Neuronal stem cell (in vitro differentiated cells): ENCODE measurements around the gene DNLZ.

Experiments
- DNase-seq: peaks from one replicate; pipeline ENCODE4 v3.0.0-alpha.2; 2013; ENCODE audit warnings: low spot score
- H2AFZ ChIP-seq: one replicate; pipeline ENCODE4 v1.6.1; 2013; ENCODE audit warnings: mild to moderate bottlenecking, low read length, inconsistent platforms
- H2AK5ac ChIP-seq: 2 replicates; pipeline ENCODE4 v1.6.1; 2013; ENCODE audit warnings: low read depth, mild to moderate bottlenecking, inconsistent platforms, low read length, moderate library complexity, mixed read lengths
- H2BK120ac ChIP-seq: 2 replicates; pipeline ENCODE4 v1.6.1; 2013; ENCODE audit warnings: low read depth, mild to moderate bottlenecking, inconsistent platforms, low read length, moderate library complexity, mixed read lengths
- H2BK12ac ChIP-seq: one replicate; pipeline ENCODE4 v1.6.1; 2013; ENCODE audit warnings: low read length, inconsistent platforms
- H2BK15ac ChIP-seq: 2 replicates; pipeline ENCODE4 v1.6.1; 2013; ENCODE audit warnings: mild to moderate bottlenecking, low read length, inconsistent platforms, mixed read lengths
- H2BK5ac ChIP-seq: one replicate; pipeline ENCODE4 v1.6.1; 2013; ENCODE audit warnings: inconsistent platforms, mild to moderate bottlenecking, low read length, moderate library complexity
- H3K14ac ChIP-seq: one replicate; pipeline ENCODE4 v1.6.1; 2013; ENCODE audit warnings: low read length, inconsistent platforms
- H3K18ac ChIP-seq: 2 replicates; pipeline ENCODE4 v1.6.1; 2013; ENCODE audit warnings: low read length, inconsistent platforms
- H3K23ac ChIP-seq: 2 replicates; pipeline ENCODE4 v1.6.1; 2013; ENCODE audit warnings: low read depth, mild to moderate bottlenecking, mixed read lengths, low read length, inconsistent platforms; ENCODE audit not compliant: poor library complexity
- H3K27ac ChIP-seq: replicated peaks from 3 replicates; pipeline ENCODE4 v1.5.1; 2013; ENCODE audit warnings: low read length, inconsistent platforms
- H3K27me3 ChIP-seq, 3 experiments: 2 replicates each; pipeline ENCODE4 v1.6.1; 2013; ENCODE audit warnings: low read length in 3 of 3, mild to moderate bottlenecking in 2 of 3, inconsistent platforms in 1 of 3, low read depth in 1 of 3, mixed read lengths in 1 of 3, moderate library complexity in 1 of 3; ENCODE audit not compliant: control insufficient read depth in 3 of 3, insufficient read depth in 3 of 3
- H3K36me3 ChIP-seq, 2 donors: replicated peaks in 1 of 2; 2 replicates each; pipeline ENCODE4 v1.6.1; 2013; ENCODE audit warnings: low read length in 2 of 2; ENCODE audit not compliant: control insufficient read depth in 2 of 2, insufficient read depth in 2 of 2
- H3K4ac ChIP-seq: 2 replicates; pipeline ENCODE4 v1.6.1; 2013; ENCODE audit warnings: inconsistent platforms, mild to moderate bottlenecking, low read length, moderate library complexity
- H3K4me1 ChIP-seq, 2 donors: 1 replicate in 1 of 2; 2 replicates in 1 of 2; pipeline ENCODE4 v1.6.1; 2013; ENCODE audit warnings: low read length in 2 of 2, low read depth in 1 of 2; ENCODE audit not compliant: control insufficient read depth in 2 of 2, insufficient read depth in 1 of 2
- H3K4me2 ChIP-seq: one replicate; pipeline ENCODE4 v1.6.1; 2013; ENCODE audit warnings: mild to moderate bottlenecking, low read length, inconsistent platforms; ENCODE audit not compliant: insufficient read depth, poor library complexity, severe bottlenecking
- H3K4me3 ChIP-seq, 2 donors: 2 replicates each; pipeline ENCODE4 v1.5.1; 2013; ENCODE audit warnings: low read length in 2 of 2, mild to moderate bottlenecking in 2 of 2, inconsistent platforms in 1 of 2, moderate library complexity in 1 of 2
- H3K79me1 ChIP-seq: one replicate; pipeline ENCODE4 v1.6.1; 2013; ENCODE audit warnings: low read depth, mild to moderate bottlenecking, inconsistent platforms, low read length, moderate library complexity
- H3K9ac ChIP-seq: one replicate; pipeline ENCODE4 v1.6.1; 2013; ENCODE audit warnings: mild to moderate bottlenecking, low read depth, low read length, inconsistent platforms; ENCODE audit not compliant: poor library complexity
- H3K9me3 ChIP-seq, 2 donors: replicated peaks in 1 of 2; 2 replicates each; pipeline versions ENCODE3 to v1.6.1; 2013; ENCODE audit warnings: low read length in 2 of 2, mild to moderate bottlenecking in 2 of 2, inconsistent platforms in 1 of 2, low read depth in 1 of 2, mixed read lengths in 1 of 2, moderate library complexity in 1 of 2; ENCODE audit not compliant: control insufficient read depth in 2 of 2, insufficient read depth in 1 of 2
- H4K8ac ChIP-seq: one replicate; pipeline ENCODE4 v1.6.1; 2013; ENCODE audit warnings: low read depth, mild to moderate bottlenecking, inconsistent platforms, low read length, moderate library complexity
- H4K91ac ChIP-seq: one replicate; pipeline ENCODE4 v1.6.1; 2013; ENCODE audit warnings: low read length, low read depth, mild to moderate bottlenecking, inconsistent platforms; ENCODE audit not compliant: poor library complexity
- WGBS, 2 donors: extraction: QIAGEN DNeasy Blood & Tissue Kit; methylation state at CpG; one replicate each; pipeline ENCODE4 v1.1.7; 2013; ENCODE audit warnings: missing lambda C conversion rate in 2 of 2, mixed read lengths in 1 of 2; ENCODE audit not compliant: insufficient read length in 2 of 2, insufficient replicate concordance in 1 of 2; ENCODE audit errors: extremely low coverage in 2 of 2; 5-methylcytosine and 5-hydroxymethylcytosine counted together

DNLZ gene

GRCh38 chr9:136380381-136380780, 16.8 kb upstream of the DNLZ start:
- no peak for DNase-seq
- H3K4me2 ChIP-seq, result no peak overlapping the region
- H3K4ac ChIP-seq, result no peak overlapping the region
- H4K91ac ChIP-seq, result no peak overlapping the region
- no peak overlapping the region for H3K4me3 ChIP-seq
- no peak overlapping the region for H3K18ac ChIP-seq
- H2AK5ac ChIP-seq, result no peak overlapping the region
- no peak overlapping the region for H2AFZ ChIP-seq
- H3K9me3 ChIP-seq, result no peaks in the 10 kb centered on the region
- WGBS, 2 donors, result no CpG with 5 or more reads among the region's 17 CpGs
- H3K27me3 ChIP-seq, result no peaks in the 10 kb centered on the region
- peaks cover 46 to 91% of the 10 kb centered on the region in 2 donors for H3K36me3 ChIP-seq
- H3K23ac ChIP-seq, result no peak overlapping the region
- H3K27ac ChIP-seq, result no peak overlapping the region
- no peaks in the 10 kb centered on the region for H3K4me1 ChIP-seq
- H2BK120ac ChIP-seq, result no peak overlapping the region
- no peak overlapping the region for H4K8ac ChIP-seq
- H3K9ac ChIP-seq, result no peak overlapping the region
- H3K79me1 ChIP-seq, result no peaks in the 10 kb centered on the region
- H3K14ac ChIP-seq, result no peak overlapping the region
- no peak overlapping the region for H2BK5ac ChIP-seq
- H2BK15ac ChIP-seq, result no peak overlapping the region
- H2BK12ac ChIP-seq, result no peak overlapping the region

GRCh38 chr9:136379891-136380290, 16.3 kb upstream of the DNLZ start:
- H3K9ac ChIP-seq, result no peak overlapping the region
- no peak overlapping the region for H3K4me2 ChIP-seq
- no peak overlapping the region for H2AFZ ChIP-seq
- no peaks in the 10 kb centered on the region for H3K9me3 ChIP-seq
- no peak overlapping the region for H3K18ac ChIP-seq
- H3K79me1 ChIP-seq, result no peaks in the 10 kb centered on the region
- no peak overlapping the region for H2BK5ac ChIP-seq
- no peak overlapping the region for H3K23ac ChIP-seq
- DNase-seq, result no peak
- H2AK5ac ChIP-seq, result no peak overlapping the region
- no peak overlapping the region for H2BK12ac ChIP-seq
- H2BK15ac ChIP-seq, result no peak overlapping the region
- H2BK120ac ChIP-seq, result no peak overlapping the region
- no peak overlapping the region for H4K8ac ChIP-seq
- H3K4me3 ChIP-seq, result no peak overlapping the region
- no peaks in the 10 kb centered on the region for H3K27me3 ChIP-seq
- H3K27ac ChIP-seq, result no peak overlapping the region
- H4K91ac ChIP-seq, result no peak overlapping the region
- H3K4ac ChIP-seq, result no peak overlapping the region
- peaks cover 43 to 90% of the 10 kb centered on the region in 2 donors for H3K36me3 ChIP-seq
- no peaks in the 10 kb centered on the region for H3K4me1 ChIP-seq
- no peak overlapping the region for H3K14ac ChIP-seq
- WGBS, 2 donors, result no CpG with 5 or more reads among the region's 11 CpGs

DNA sequence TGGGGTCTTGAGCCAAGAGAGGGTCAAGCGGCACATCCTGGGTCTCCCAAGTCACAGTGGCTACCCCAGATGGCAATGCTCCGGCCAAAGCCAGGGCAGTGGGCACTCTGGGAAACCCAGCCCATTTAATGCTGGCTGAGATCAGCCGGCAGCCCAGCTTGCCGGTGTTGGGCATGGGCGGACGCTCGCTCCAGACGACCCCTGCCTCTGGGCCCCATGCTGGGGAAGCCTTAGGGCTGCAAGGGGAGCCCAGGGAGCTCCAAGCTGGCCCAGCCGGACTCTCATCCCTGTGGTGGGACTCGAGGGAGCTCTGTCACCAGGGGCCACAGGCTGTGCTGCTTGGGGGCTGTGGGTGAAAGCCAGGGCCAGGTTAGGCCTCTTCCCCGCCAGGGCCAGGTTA, 15.9 kb upstream of the DNLZ start:
- DNase-seq, result no peak
- Histone ChIP-seq H3K27ac (no peak overlapping the region), H2BK120ac (no peak overlapping the region), H3K14ac (no peak overlapping the region), H2AK5ac (no peak overlapping the region), H3K4ac (no peak overlapping the region), H3K23ac (no peak overlapping the region), H2AFZ (no peak overlapping the region), H4K91ac (no peak overlapping the region), H2BK12ac (no peak overlapping the region), H3K18ac (no peak overlapping the region), H3K9me3 (no peaks in the 10 kb centered on the region), H4K8ac (no peak overlapping the region), H3K79me1 (no peaks in the 10 kb centered on the region), H3K36me3 (peaks cover 43 to 85% of the 10 kb centered on the region in 2 donors), H3K27me3 (no peaks in the 10 kb centered on the region), H3K9ac (no peak overlapping the region), H3K4me2 (no peak overlapping the region), H3K4me3 (no peak overlapping the region), H3K4me1 (no peaks in the 10 kb centered on the region), H2BK15ac (no peak overlapping the region), H2BK5ac (no peak overlapping the region)
- WGBS, 2 donors, result no CpG with 5 or more reads among the region's 11 CpGs

GRCh38 chr9:136379003-136379287, 15.4 kb upstream of the DNLZ start:
- no peak overlapping the region for H3K23ac ChIP-seq
- H4K8ac ChIP-seq, result no peak overlapping the region
- no peak overlapping the region for H3K9ac ChIP-seq
- H2BK5ac ChIP-seq, result no peak overlapping the region
- no peak overlapping the region for H2AFZ ChIP-seq
- H3K4me2 ChIP-seq, result no peak overlapping the region
- WGBS, 2 donors, result no CpG with 5 or more reads among the region's 18 CpGs
- H2BK12ac ChIP-seq, result no peak overlapping the region
- no peak overlapping the region for H3K18ac ChIP-seq
- DNase-seq, result no peak
- no peak overlapping the region for H2BK120ac ChIP-seq
- no peak overlapping the region for H3K14ac ChIP-seq
- no peak overlapping the region for H2AK5ac ChIP-seq
- no peaks in the 10 kb centered on the region for H3K4me1 ChIP-seq
- H3K27ac ChIP-seq, result no peak overlapping the region
- H2BK15ac ChIP-seq, result no peak overlapping the region
- no peaks in the 10 kb centered on the region for H3K9me3 ChIP-seq
- H3K36me3 ChIP-seq, result peaks cover 38 to 80% of the 10 kb centered on the region in 2 donors
- H3K27me3 ChIP-seq, result no peaks in the 10 kb centered on the region
- H3K4me3 ChIP-seq, result no peak overlapping the region
- H3K79me1 ChIP-seq, result peaks cover 2% of the 10 kb centered on the region
- no peak overlapping the region for H3K4ac ChIP-seq
- no peak overlapping the region for H4K91ac ChIP-seq
